ENCODE results near the gene ZDHHC20.

The ZDHHC20 gene

GRCh38 chr13:21361706-21362105 is 97.4 kb downstream of the ZDHHC20 start:
- no peak for DNase-seq (ENCODE audit: low read depth)

- no peak for DNase-seq (ENCODE audit: low read depth)
These were observed 98.0 kb downstream of the ZDHHC20 start for GRCh38 chr13:21361123-21361522.

- no peak for DNase-seq (ENCODE audit: low read depth)
These were observed 98.6 kb downstream of the ZDHHC20 start for GRCh38 chr13:21360463-21360862.

GRCh38 chr13:21359855-21360254 is 99.2 kb downstream of the ZDHHC20 start:
- no peak for DNase-seq (ENCODE audit: low read depth)

- no peak for DNase-seq (ENCODE audit: low read depth)
These were observed 103.8 kb downstream of the ZDHHC20 start for GRCh38 chr13:21355304-21355703.

- DNase-seq (ENCODE audit: low read depth), result no peak
These were observed 104.4 kb downstream of the ZDHHC20 start for GRCh38 chr13:21354721-21355120.

- DNase-seq (ENCODE audit: low read depth), result no peak
These were observed 110.5 kb downstream of the ZDHHC20 start for GRCh38 chr13:21348488-21349120.

- no peak for DNase-seq (ENCODE audit: low read depth)
These were observed 111.3 kb downstream of the ZDHHC20 start for GRCh38 chr13:21347753-21348318.

GRCh38 chr13:21344662-21345176 is 114.4 kb downstream of the ZDHHC20 start:
- DNase-seq (ENCODE audit: low read depth), result no peak

GRCh38 chr13:21343659-21344058 is 115.4 kb downstream of the ZDHHC20 start:
- DNase-seq (ENCODE audit: low read depth), result no peak

- DNase-seq (ENCODE audit: low read depth), result no peak
These were observed 116.2 kb downstream of the ZDHHC20 start for GRCh38 chr13:21342699-21343442.

GRCh38 chr13:21341637-21342422 is 117.3 kb downstream of the ZDHHC20 start:
- no peak for DNase-seq (ENCODE audit: low read depth)

GRCh38 chr13:21338639-21339278 is 120.3 kb downstream of the ZDHHC20 start:
- DNase-seq (ENCODE audit: low read depth), result no peak

- DNase-seq (ENCODE audit: low read depth), result no peak
These were observed 120.9 kb downstream of the ZDHHC20 start for GRCh38 chr13:21338156-21338555.

- DNase-seq (ENCODE audit: low read depth), result no peak
These were observed 122.3 kb downstream of the ZDHHC20 start for GRCh38 chr13:21336609-21337349.

- no peak for DNase-seq (ENCODE audit: low read depth)
These were observed 125.9 kb downstream of the ZDHHC20 start for GRCh38 chr13:21333186-21333585.

GRCh38 chr13:21330126-21330861 is 128.8 kb downstream of the ZDHHC20 start:
- DNase-seq (ENCODE audit: low read depth), result no peak

GRCh38 chr13:21328836-21329477 is 130.1 kb downstream of the ZDHHC20 start:
- no peak for DNase-seq (ENCODE audit: low read depth)

GRCh38 chr13:21328201-21328600 is 130.9 kb downstream of the ZDHHC20 start:
- DNase-seq (ENCODE audit: low read depth), result no peak
